CD14-positive monocyte (primary cell): ENCODE data around the gene VWF. TPM values are rescaled to one million over a fixed set of nuclear protein-coding genes. Genes with fewer than 3 reads are reported as not detected.

ENCODE experiments used
- DNase-seq, 3 donors: peaks; one replicate each; pipeline ENCODE4 v3.0.0-alpha.2; 2011 to 2022
- H2AFZ ChIP-seq: 2 replicates; pipeline ENCODE4 v1.6.0; 2012; ENCODE audit warnings: mild to moderate bottlenecking, low read depth, low read length, inconsistent platforms; ENCODE audit not compliant: insufficient read depth, poor library complexity, severe bottlenecking
- H3K27ac ChIP-seq, 2 donors: 1 replicate in 1 of 2; 2 replicates in 1 of 2; pipeline ENCODE4 v1.5.1; 2012 to 2013; ENCODE audit warnings: low read length in 2 of 2, control low read depth in 1 of 2, inconsistent platforms in 1 of 2, low read depth in 1 of 2, mild to moderate bottlenecking in 1 of 2
- H3K27me3 ChIP-seq, 2 donors: one replicate each; pipeline versions ENCODE4 v1.6.0 to v1.6.1; 2011 to 2013; ENCODE audit warnings: low read length in 2 of 2; ENCODE audit not compliant: control insufficient read depth in 2 of 2, insufficient read depth in 2 of 2
- H3K36me3 ChIP-seq, 2 donors: replicated peaks in 1 of 2; 1 replicate in 1 of 2; 2 replicates in 1 of 2; pipeline versions ENCODE4 v1.5.1 to v1.6.1; 2012 to 2013; ENCODE audit warnings: low read length in 2 of 2, control low read depth in 1 of 2, inconsistent platforms in 1 of 2, mild to moderate bottlenecking in 1 of 2; ENCODE audit not compliant: insufficient read depth in 2 of 2, control insufficient read depth in 1 of 2
- H3K4me1 ChIP-seq, 2 donors: 1 replicate in 1 of 2; 2 replicates in 1 of 2; pipeline versions ENCODE4 v1.5.1 to v1.6.1; 2012 to 2013; ENCODE audit warnings: low read length in 2 of 2, control low read depth in 1 of 2, inconsistent platforms in 1 of 2, mild to moderate bottlenecking in 1 of 2, moderate library complexity in 1 of 2; ENCODE audit not compliant: insufficient read depth in 2 of 2, control insufficient read depth in 1 of 2
- H3K4me2 ChIP-seq: replicated peaks from 2 replicates; pipeline ENCODE3; 2012; ENCODE audit warnings: low read length, moderate library complexity, mild to moderate bottlenecking; ENCODE audit not compliant: poor library complexity, severe bottlenecking; ENCODE audit errors: extremely low read depth
- H3K4me3 ChIP-seq, 3 experiments: fragments of 200-600 bp in 1 of 3; sonication (generic) in 1 of 3; replicated peaks in 1 of 3; 1 replicate in 2 of 3; 2 replicates in 1 of 3; pipeline ENCODE4 v1.5.1; 2011 to 2013; ENCODE audit warnings: low read length in 3 of 3, mild to moderate bottlenecking in 3 of 3, control low read depth in 2 of 3, low read depth in 2 of 3, inconsistent platforms in 1 of 3, moderate library complexity in 1 of 3
- H3K79me2 ChIP-seq: 2 replicates; pipeline ENCODE4 v1.6.0; 2012; ENCODE audit warnings: mild to moderate bottlenecking, control low read depth, inconsistent platforms, low read length, moderate library complexity; ENCODE audit not compliant: insufficient read depth
- H3K9ac ChIP-seq: 2 replicates; pipeline ENCODE4 v1.6.0; 2017; ENCODE audit warnings: low read length, mild to moderate bottlenecking; ENCODE audit not compliant: insufficient read depth, poor library complexity, severe bottlenecking
- H3K9me3 ChIP-seq, 2 donors: replicated peaks in 1 of 2; 1 replicate in 1 of 2; 2 replicates in 1 of 2; pipeline versions ENCODE4 v1.5.1 to v1.6.1; 2012 to 2013; ENCODE audit warnings: low read length in 2 of 2, control low read depth in 1 of 2; ENCODE audit not compliant: control insufficient read depth in 1 of 2, insufficient read depth in 1 of 2
- H4K20me1 ChIP-seq: 2 replicates; pipeline ENCODE4 v1.6.0; 2012; ENCODE audit warnings: mild to moderate bottlenecking, low read length, control low read depth, moderate library complexity; ENCODE audit not compliant: insufficient read depth
- H3K27ac Mint-ChIP-seq, 7 donors: one replicate each; pipeline ENCODE4 v1.8.0; 2020; ENCODE audit warnings: mild to moderate bottlenecking in 7 of 7, mixed read lengths in 7 of 7, moderate library complexity in 6 of 7, inconsistent platforms in 2 of 7
- H3K27me3 Mint-ChIP-seq, 3 donors: one replicate each; pipeline ENCODE4 v1.8.0; 2021 to 2022; ENCODE audit warnings: low read depth in 3 of 3, mild to moderate bottlenecking in 3 of 3, mixed read lengths in 3 of 3, moderate library complexity in 3 of 3, inconsistent platforms in 1 of 3
- H3K36me3 Mint-ChIP-seq, 2 donors: one replicate each; pipeline ENCODE4 v1.8.0; 2020; ENCODE audit warnings: mixed read lengths in 2 of 2, inconsistent platforms in 1 of 2, mild to moderate bottlenecking in 1 of 2
- H3K4me1 Mint-ChIP-seq: one replicate; pipeline ENCODE4 v1.8.0; 2020; ENCODE audit warnings: mild to moderate bottlenecking, mixed read lengths
- H3K4me3 Mint-ChIP-seq, 2 donors: one replicate each; pipeline ENCODE4 v1.8.0; 2020; ENCODE audit warnings: mild to moderate bottlenecking in 2 of 2, mixed read lengths in 2 of 2, moderate library complexity in 1 of 2
- H3K9me3 Mint-ChIP-seq, 7 donors: one replicate each; pipeline ENCODE4 v1.8.0; 2020 to 2022; ENCODE audit warnings: mixed read lengths in 7 of 7, mild to moderate bottlenecking in 6 of 7, moderate library complexity in 6 of 7, inconsistent platforms in 2 of 7
- CTCF ChIP-seq: fragments of 200-600 bp; IDR thresholded peaks from one replicate; pipeline ENCODE4 v1.8.0; 2022; ENCODE audit warnings: antibody characterized with exemption, mild to moderate bottlenecking
- WGBS: methylation state at CpG from one replicate; pipeline ENCODE4 v1.1.5; 2013; ENCODE audit warnings: missing lambda C conversion rate; ENCODE audit not compliant: insufficient coverage; 5-methylcytosine and 5-hydroxymethylcytosine counted together
- intact Hi-C, 2 donors: fragments of 100-400 bp; cut with micrococcal nuclease; formaldehyde crosslinking; loops; one replicate each; pipeline versions ENCODE4 v1.15.0 to v1.15.1; 2023
- polyA plus RNA-seq, 3 donors: library from polyadenylated mRNA; depleted of rRNA in 1 of 3; unstranded in 2 of 3; stranded (reverse) in 1 of 3; fragments of 300-500 nt in 2 of 3; fragments of >200 nt in 1 of 3; fragmentation: Illumina TruSeq in 2 of 3; gene quantifications; 1 replicate in 2 of 3; 2 replicates in 1 of 3; pipeline ENCODE4 v1.2.3, GENCODE V29; 2012 to 2021

Gene VWF
- polyA plus RNA-seq, 3 donors = 0.17 to 0.49 (median 0.48) TPM

GRCh38 chr12:6165395-6165794 is 40.9 kb upstream of the VWF start:
- no peaks in the 10 kb centered on the region for H3K27me3 ChIP-seq
- peaks cover 77% of the 10 kb centered on the region for H3K4me1 Mint-ChIP-seq
- no peak for TF ChIP-seq CTCF
- intact Hi-C loops = no loop called here
- no peak overlapping the region for H3K4me3 Mint-ChIP-seq
- peak overlapping the region in 4 of 7 donors; percentile 24 to 100 (median 78) for H3K27ac Mint-ChIP-seq
- peaks cover 48 to 57% of the 10 kb centered on the region in 2 donors for H3K4me1 ChIP-seq
- no peak overlapping the region for H3K9ac ChIP-seq
- no peaks in the 10 kb centered on the region for H3K36me3 ChIP-seq
- H3K36me3 Mint-ChIP-seq = peaks cover 0 to 6% of the 10 kb centered on the region in 2 donors
- no peaks in the 10 kb centered on the region for H3K9me3 ChIP-seq
- no peaks in the 10 kb centered on the region for H4K20me1 ChIP-seq
- no peak overlapping the region for H2AFZ ChIP-seq
- no peaks in the 10 kb centered on the region for H3K79me2 ChIP-seq
- WGBS = 100% methylated on average over 1 of the region's 2 CpGs
- H3K4me2 ChIP-seq = no peak overlapping the region
- H3K27ac ChIP-seq = no peak overlapping the region
- H3K4me3 ChIP-seq = no peak overlapping the region
- peaks cover 0 to 1% (median 0%) of the 10 kb centered on the region in 7 donors for H3K9me3 Mint-ChIP-seq
- no peak for DNase-seq
- H3K27me3 Mint-ChIP-seq = peaks cover 6 to 12% (median 7%) of the 10 kb centered on the region in 3 donors

- Histone ChIP-seq H3K27me3 (no peaks in the 10 kb centered on the region), H3K4me1 (peaks cover 30 to 38% of the 10 kb centered on the region in 2 donors), H3K36me3 (no peaks in the 10 kb centered on the region), H3K4me2 (no peak overlapping the region), H4K20me1 (no peaks in the 10 kb centered on the region), H3K9me3 (no peaks in the 10 kb centered on the region), H3K27ac (no peak overlapping the region), H2AFZ (no peak overlapping the region), H3K4me3 (no peak overlapping the region), H3K79me2 (no peaks in the 10 kb centered on the region), H3K9ac (no peak overlapping the region)
- 85% methylated on average over 5 of the region's 8 CpGs for WGBS
- H3K4me3 Mint-ChIP-seq = no peak overlapping the region
- peaks cover 64% of the 10 kb centered on the region for H3K4me1 Mint-ChIP-seq
- TF ChIP-seq CTCF = no peak
- intact Hi-C loops = no loop called here
- peaks cover 0 to 3% (median 0%) of the 10 kb centered on the region in 7 donors for H3K9me3 Mint-ChIP-seq
- peaks cover 8 to 18% (median 13%) of the 10 kb centered on the region in 3 donors for H3K27me3 Mint-ChIP-seq
- peaks cover 2 to 8% of the 10 kb centered on the region in 2 donors for H3K36me3 Mint-ChIP-seq
- DNase-seq = no peak
- H3K27ac Mint-ChIP-seq = peak overlapping the region in 5 of 7 donors; percentile 41 to 89 (median 77)
Observed at GRCh38 chr12:6163416-6164060, 39.1 kb upstream of the VWF start.
